Measurements from ENCODE around the gene MYO15B.

Gene MYO15B

DNA sequence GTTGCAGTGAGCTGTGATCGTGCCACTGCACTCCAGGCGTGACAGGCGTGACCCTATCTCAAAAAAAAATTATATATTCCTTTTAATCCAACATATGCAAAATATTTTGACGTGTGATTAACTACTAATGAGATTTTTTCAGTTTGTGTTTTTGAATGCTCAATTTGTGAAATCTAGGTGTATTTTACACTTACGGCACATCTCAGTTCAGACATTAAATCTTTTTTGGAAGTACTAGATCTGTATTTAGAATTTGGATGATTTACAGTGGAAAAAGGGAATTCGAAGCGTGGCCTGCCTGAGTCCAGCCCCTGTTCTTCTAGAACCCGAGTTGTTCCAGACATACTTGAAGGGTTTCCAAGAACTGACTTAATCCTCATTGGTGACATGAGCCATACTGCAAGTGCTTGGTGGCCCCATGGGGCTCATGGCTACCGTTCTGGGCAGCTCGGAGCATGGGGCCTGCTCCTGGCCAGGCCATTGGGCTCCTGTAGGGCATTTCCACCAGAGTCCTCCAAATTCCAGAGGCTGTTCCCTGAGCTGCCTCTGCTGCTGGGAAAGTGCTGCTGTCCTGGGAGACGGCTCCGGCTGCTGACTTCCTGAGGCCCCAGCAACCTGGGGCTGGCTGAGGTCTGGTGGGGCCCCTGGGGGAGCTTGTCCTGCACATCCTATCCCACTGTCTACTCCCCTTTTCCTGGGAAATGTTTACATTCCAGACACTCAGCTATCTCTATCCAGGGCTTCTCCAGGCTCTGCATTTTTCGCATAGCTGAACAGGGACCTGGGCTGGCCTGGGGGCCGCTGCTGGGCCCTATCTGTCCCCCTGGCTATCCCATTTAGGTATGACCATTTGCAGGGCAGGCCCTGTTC is 34.9 kb upstream of the MYO15B start:
- TF ChIP-seq, protein P1, sequence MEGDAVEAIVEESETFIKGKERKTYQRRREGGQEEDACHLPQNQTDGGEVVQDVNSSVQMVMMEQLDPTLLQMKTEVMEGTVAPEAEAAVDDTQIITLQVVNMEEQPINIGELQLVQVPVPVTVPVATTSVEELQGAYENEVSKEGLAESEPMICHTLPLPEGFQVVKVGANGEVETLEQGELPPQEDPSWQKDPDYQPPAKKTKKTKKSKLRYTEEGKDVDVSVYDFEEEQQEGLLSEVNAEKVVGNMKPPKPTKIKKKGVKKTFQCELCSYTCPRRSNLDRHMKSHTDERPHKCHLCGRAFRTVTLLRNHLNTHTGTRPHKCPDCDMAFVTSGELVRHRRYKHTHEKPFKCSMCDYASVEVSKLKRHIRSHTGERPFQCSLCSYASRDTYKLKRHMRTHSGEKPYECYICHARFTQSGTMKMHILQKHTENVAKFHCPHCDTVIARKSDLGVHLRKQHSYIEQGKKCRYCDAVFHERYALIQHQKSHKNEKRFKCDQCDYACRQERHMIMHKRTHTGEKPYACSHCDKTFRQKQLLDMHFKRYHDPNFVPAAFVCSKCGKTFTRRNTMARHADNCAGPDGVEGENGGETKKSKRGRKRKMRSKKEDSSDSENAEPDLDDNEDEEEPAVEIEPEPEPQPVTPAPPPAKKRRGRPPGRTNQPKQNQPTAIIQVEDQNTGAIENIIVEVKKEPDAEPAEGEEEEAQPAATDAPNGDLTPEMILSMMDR (IDR thresholded peaks at IDR 0.05; ENCODE audit: insufficient read depth, low read length), result no peak
- TF ChIP-seq POLR2AphosphoS5 (IDR thresholded peaks at IDR 0.05; ENCODE audit: low read depth) (no peak), SPI1 (IDR thresholded peaks at IDR 0.05; ENCODE audit: borderline replicate concordance, low read depth) (no peak), REST (IDR thresholded peaks at IDR 0.05; ENCODE audit: insufficient replicate concordance, low read depth) (no peak), GABPA (IDR thresholded peaks at IDR 0.05; ENCODE audit: low read depth) (no peak)
- no peak overlapping the region for H3K27ac ChIP-seq (replicated peaks)

GRCh38 chr17:75553295-75554110 is 34.1 kb upstream of the MYO15B start:
- DNase-seq (ENCODE audit: low read depth in 1 of 2, low spot score in 1 of 2), result peak in 1 of 2 experiments; percentile 50
- H3K27ac ChIP-seq (replicated peaks), result no peak overlapping the region
- no peaks in the 10 kb centered on the region for H3K27me3 ChIP-seq (ENCODE audit: insufficient read depth, poor library complexity, severe bottlenecking)
- TF ChIP-seq SPI1 (IDR thresholded peaks at IDR 0.05; ENCODE audit: borderline replicate concordance, low read depth) (peak; percentile 84; the same call in 1 of the 2 replicates), POLR2AphosphoS5 (IDR thresholded peaks at IDR 0.05; ENCODE audit: low read depth) (no peak), REST (IDR thresholded peaks at IDR 0.05; ENCODE audit: insufficient replicate concordance, low read depth) (no peak), GABPA (IDR thresholded peaks at IDR 0.05; ENCODE audit: low read depth) (no peak)
- no peak overlapping the region for H3K4me3 ChIP-seq (replicated peaks; ENCODE audit: insufficient read depth, low read length)

More for the DNA sequence above, 34.9 kb upstream of the MYO15B start:
- Histone ChIP-seq H3K4me3 (replicated peaks; ENCODE audit: insufficient read depth, low read length) (no peak overlapping the region), H3K27me3 (ENCODE audit: insufficient read depth, poor library complexity, severe bottlenecking) (no peaks in the 10 kb centered on the region)
- DNase-seq (ENCODE audit: low read depth in 1 of 2, low spot score in 1 of 2), result no peak

GRCh38 chr17:75555679-75556153 is 31.9 kb upstream of the MYO15B start:
- TF ChIP-seq, protein P1 (IDR thresholded peaks at IDR 0.05; ENCODE audit: insufficient read depth, low read length), result no peak
- TF ChIP-seq POLR2AphosphoS5 (IDR thresholded peaks at IDR 0.05; ENCODE audit: low read depth), result no peak
- TF ChIP-seq GABPA (IDR thresholded peaks at IDR 0.05; ENCODE audit: low read depth), result no peak
- TF ChIP-seq SPI1 (IDR thresholded peaks at IDR 0.05; ENCODE audit: borderline replicate concordance, low read depth), result no peak
- no peak for TF ChIP-seq REST (IDR thresholded peaks at IDR 0.05; ENCODE audit: insufficient replicate concordance, low read depth)
- no peak for DNase-seq (ENCODE audit: low read depth in 1 of 2, low spot score in 1 of 2)
- H3K4me3 ChIP-seq (replicated peaks; ENCODE audit: insufficient read depth, low read length), result no peak overlapping the region
- H3K27me3 ChIP-seq (ENCODE audit: insufficient read depth, poor library complexity, severe bottlenecking), result no peaks in the 10 kb centered on the region
- no peak overlapping the region for H3K27ac ChIP-seq (replicated peaks)
